Liver (tissue), 9 donors: ENCODE results near the gene NR2C2AP. TPM values are rescaled to one million over a fixed set of nuclear protein-coding genes. Genes with fewer than 3 reads are reported as not detected.

Experiments used
- DNase-seq: peaks from one replicate; pipeline ENCODE4 v3.0.0-alpha.2; 2017; ENCODE audit warnings: low spot score
- H3K27ac ChIP-seq, 2 donors: one replicate each; pipeline ENCODE4 v1.7.0; 2013; ENCODE audit warnings: inconsistent platforms in 2 of 2, low read length in 2 of 2, control low read depth in 1 of 2, low read depth in 1 of 2, mild to moderate bottlenecking in 1 of 2
- H3K27me3 ChIP-seq, 4 donors: one replicate each; pipeline versions ENCODE4 v1.6.1 to v1.7.0; 2013; ENCODE audit warnings: low read length in 3 of 4, inconsistent platforms in 1 of 4, mild to moderate bottlenecking in 1 of 4, moderate library complexity in 1 of 4; ENCODE audit not compliant: control insufficient read depth in 4 of 4, insufficient read depth in 4 of 4
- H3K36me3 ChIP-seq, 4 donors: one replicate each; pipeline versions ENCODE4 v1.6.1 to v1.7.0; 2013; ENCODE audit warnings: low read length in 3 of 4, mild to moderate bottlenecking in 3 of 4, low read depth in 1 of 4, moderate library complexity in 1 of 4; ENCODE audit not compliant: control insufficient read depth in 4 of 4, insufficient read depth in 3 of 4
- H3K4me1 ChIP-seq, 4 donors: one replicate each; pipeline versions ENCODE4 v1.6.1 to v1.7.0; 2013; ENCODE audit warnings: low read length in 3 of 4, mild to moderate bottlenecking in 3 of 4, moderate library complexity in 1 of 4; ENCODE audit not compliant: control insufficient read depth in 4 of 4, insufficient read depth in 4 of 4
- H3K4me3 ChIP-seq, 3 donors: one replicate each; pipeline versions ENCODE4 v1.6.1 to v1.7.0; 2013; ENCODE audit warnings: low read length in 3 of 3, control low read depth in 1 of 3, low read depth in 1 of 3, mild to moderate bottlenecking in 1 of 3
- H3K9ac ChIP-seq, 2 donors: one replicate each; pipeline ENCODE4 v1.7.0; 2013; ENCODE audit warnings: low read length in 2 of 2, mild to moderate bottlenecking in 2 of 2, moderate library complexity in 2 of 2, control low read depth in 1 of 2, low read depth in 1 of 2
- H3K9me3 ChIP-seq, 4 donors: one replicate each; pipeline versions ENCODE4 v1.6.1 to v1.7.0; 2013; ENCODE audit warnings: low read length in 3 of 4; ENCODE audit not compliant: control insufficient read depth in 4 of 4
- ATF3 ChIP-seq: IDR thresholded peaks from 2 replicates; pipeline ENCODE4 v1.6.1; 2016; ENCODE audit warnings: antibody characterized with exemption
- CTCF ChIP-seq: fragments of 150-350 bp; IDR thresholded peaks from 2 replicates; pipeline ENCODE4 v1.5.1; 2017; ENCODE audit warnings: improper control_type of control experiment, low read depth, low read length; ENCODE audit not compliant: missing input control
- EGR1 ChIP-seq, 2 donors: IDR thresholded peaks; 2 replicates each; pipeline ENCODE4 v1.6.1; 2016 to 2018; ENCODE audit warnings: antibody characterized with exemption in 2 of 2, low read depth in 2 of 2
- FOXA1 ChIP-seq: IDR thresholded peaks from 2 replicates; pipeline ENCODE4 v1.6.1; 2016; ENCODE audit warnings: antibody characterized with exemption
- FOXA2 ChIP-seq: IDR thresholded peaks from 2 replicates; pipeline ENCODE4 v1.6.1; 2016; ENCODE audit warnings: antibody characterized with exemption
- GABPA ChIP-seq, 2 donors: IDR thresholded peaks in 1 of 2; conservative IDR thresholded peaks in 1 of 2; 2 replicates each; pipeline ENCODE4 v1.6.1; 2016; ENCODE audit warnings: antibody characterized with exemption in 2 of 2, mild to moderate bottlenecking in 1 of 2, moderate library complexity in 1 of 2
- HNF4G ChIP-seq: IDR thresholded peaks from 2 replicates; pipeline ENCODE4 v1.6.1; 2016; ENCODE audit warnings: antibody characterized with exemption
- JUND ChIP-seq, 2 donors: IDR thresholded peaks; 2 replicates each; pipeline ENCODE4 v1.6.1; 2016; ENCODE audit warnings: antibody characterized with exemption in 2 of 2
- MAX ChIP-seq: IDR thresholded peaks from 2 replicates; pipeline ENCODE4 v1.6.1; 2016; ENCODE audit warnings: antibody characterized with exemption
- NR2F2 ChIP-seq: IDR thresholded peaks from 2 replicates; pipeline ENCODE4 v1.6.1; 2016; ENCODE audit warnings: antibody characterized with exemption
- SP1 ChIP-seq: IDR thresholded peaks from 2 replicates; pipeline ENCODE4 v1.6.1; 2018; ENCODE audit warnings: antibody characterized with exemption, mild to moderate bottlenecking
- TAF1 ChIP-seq: conservative IDR thresholded peaks from 2 replicates; pipeline ENCODE4 v1.6.1; 2016; ENCODE audit warnings: antibody characterized with exemption, mild to moderate bottlenecking
- ZBTB33 ChIP-seq: IDR thresholded peaks from 2 replicates; pipeline ENCODE4 v1.6.1; 2016; ENCODE audit warnings: antibody characterized with exemption
- WGBS: extraction: QIAGEN DNeasy Blood & Tissue Kit; methylation state at CpG from one replicate; pipeline ENCODE4 v1.1.7; 2013; 5-methylcytosine and 5-hydroxymethylcytosine counted together
- polyA plus RNA-seq, 2 donors: library from polyadenylated mRNA; stranded (reverse) in 1 of 2; unstranded in 1 of 2; fragments of 200-250 nt in 1 of 2; fragments of >200 nt in 1 of 2; fragmentation: Nextera tagmentation in 1 of 2; extraction: Ambion mirVana in 1 of 2; gene quantifications; one replicate each; pipeline versions ENCODE4 v1.2.1 to v1.2.3, GENCODE V29; 2013 to 2015
- total RNA-seq, 2 donors: library from RNA; depleted of rRNA; stranded (reverse); fragments of >200 nt; gene quantifications; one replicate each; pipeline ENCODE4 v1.2.3, GENCODE V29; 2014
- TF ChIP-seq, protein P1 (sequence below): IDR thresholded peaks from 2 replicates; pipeline ENCODE4 v1.6.1; 2016; ENCODE audit warnings: antibody characterized with exemption, mild to moderate bottlenecking
- donor health status: healthy.
- donor health status: healthy.
- donor health status: healthy.
- donor health status: healthy.
- donor health status: healthy.

NR2C2AP gene
- total and polyA plus RNA-seq, 4 donors, result 3.4 to 5.7 (median 4.1) TPM

DNA sequence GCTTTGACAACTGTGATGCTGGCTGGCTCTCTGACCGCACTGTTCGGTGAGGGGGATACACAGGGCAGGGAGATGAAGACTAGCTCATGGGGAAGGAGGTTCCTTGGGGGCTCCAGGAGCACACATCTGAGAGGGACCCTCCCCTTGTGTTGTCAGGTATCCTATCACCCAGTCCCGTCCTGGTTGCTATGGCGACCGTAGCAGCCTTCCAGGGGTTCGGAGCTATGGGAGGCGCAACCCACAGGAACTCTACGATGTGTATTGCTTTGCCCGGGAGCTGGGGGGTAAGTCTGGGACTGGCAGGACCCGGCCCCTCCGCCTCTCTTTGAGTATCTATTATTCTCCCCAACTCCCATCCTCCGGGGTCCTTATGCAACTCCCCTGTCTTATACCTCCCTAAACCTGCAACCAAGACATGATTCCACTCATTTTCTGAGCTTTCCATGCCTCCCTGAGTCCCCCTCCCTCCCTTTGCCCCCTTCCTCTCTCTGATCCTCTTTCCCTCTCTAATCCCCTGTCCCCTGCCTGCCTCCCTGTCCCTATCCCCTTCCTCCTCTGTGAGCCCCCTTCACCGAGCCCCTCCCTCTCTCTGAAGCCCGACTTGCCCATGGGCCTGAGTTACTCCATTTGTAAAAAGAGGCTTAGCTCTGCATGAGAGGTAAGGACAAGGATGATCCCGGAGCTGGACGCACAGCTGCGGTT, 21.1 kb upstream of the NR2C2AP start (continued):
- TF ChIP-seq CTCF (no peak), EGR1 (IDR thresholded peaks at IDR 0.05; ENCODE audit: low read depth in 2 of 2) (no peak), HNF4G (no peak), MAX (no peak)

DNA sequence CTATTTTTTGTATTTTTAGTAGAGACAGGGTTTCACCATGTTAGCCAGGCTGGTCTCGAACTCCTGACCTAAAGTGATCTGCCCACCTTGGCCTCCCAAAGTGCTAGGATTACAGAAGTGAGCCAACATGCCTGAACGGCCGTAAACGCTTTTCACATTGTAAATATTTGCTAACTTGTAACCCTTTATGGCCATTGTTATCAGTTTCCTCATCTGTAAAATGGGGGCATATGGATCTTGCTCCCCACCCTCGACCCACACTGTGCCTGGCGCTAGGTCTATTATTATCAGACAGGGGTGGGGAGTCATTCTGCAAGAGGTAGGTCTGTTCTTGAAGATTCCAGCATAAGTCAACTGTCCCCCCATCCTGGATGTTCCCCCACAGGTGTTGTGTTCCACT, 20.4 kb upstream of the NR2C2AP start:
- no peak for TF ChIP-seq NR2F2
- TF ChIP-seq, protein P1, sequence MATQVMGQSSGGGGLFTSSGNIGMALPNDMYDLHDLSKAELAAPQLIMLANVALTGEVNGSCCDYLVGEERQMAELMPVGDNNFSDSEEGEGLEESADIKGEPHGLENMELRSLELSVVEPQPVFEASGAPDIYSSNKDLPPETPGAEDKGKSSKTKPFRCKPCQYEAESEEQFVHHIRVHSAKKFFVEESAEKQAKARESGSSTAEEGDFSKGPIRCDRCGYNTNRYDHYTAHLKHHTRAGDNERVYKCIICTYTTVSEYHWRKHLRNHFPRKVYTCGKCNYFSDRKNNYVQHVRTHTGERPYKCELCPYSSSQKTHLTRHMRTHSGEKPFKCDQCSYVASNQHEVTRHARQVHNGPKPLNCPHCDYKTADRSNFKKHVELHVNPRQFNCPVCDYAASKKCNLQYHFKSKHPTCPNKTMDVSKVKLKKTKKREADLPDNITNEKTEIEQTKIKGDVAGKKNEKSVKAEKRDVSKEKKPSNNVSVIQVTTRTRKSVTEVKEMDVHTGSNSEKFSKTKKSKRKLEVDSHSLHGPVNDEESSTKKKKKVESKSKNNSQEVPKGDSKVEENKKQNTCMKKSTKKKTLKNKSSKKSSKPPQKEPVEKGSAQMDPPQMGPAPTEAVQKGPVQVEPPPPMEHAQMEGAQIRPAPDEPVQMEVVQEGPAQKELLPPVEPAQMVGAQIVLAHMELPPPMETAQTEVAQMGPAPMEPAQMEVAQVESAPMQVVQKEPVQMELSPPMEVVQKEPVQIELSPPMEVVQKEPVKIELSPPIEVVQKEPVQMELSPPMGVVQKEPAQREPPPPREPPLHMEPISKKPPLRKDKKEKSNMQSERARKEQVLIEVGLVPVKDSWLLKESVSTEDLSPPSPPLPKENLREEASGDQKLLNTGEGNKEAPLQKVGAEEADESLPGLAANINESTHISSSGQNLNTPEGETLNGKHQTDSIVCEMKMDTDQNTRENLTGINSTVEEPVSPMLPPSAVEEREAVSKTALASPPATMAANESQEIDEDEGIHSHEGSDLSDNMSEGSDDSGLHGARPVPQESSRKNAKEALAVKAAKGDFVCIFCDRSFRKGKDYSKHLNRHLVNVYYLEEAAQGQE, result no peak
- TF ChIP-seq ZBTB33, result no peak
- TF ChIP-seq JUND (IDR thresholded peaks at IDR 0.05), result no peak
- TF ChIP-seq SP1, result no peak
- TF ChIP-seq ATF3, result no peak
- no peak for TF ChIP-seq HNF4G
- no peak for TF ChIP-seq GABPA (IDR thresholded peaks at IDR 0.05 in 1 of 2, conservative IDR thresholded peaks at IDR 0.05 in 1 of 2)
- no peak for TF ChIP-seq TAF1
- no peak for TF ChIP-seq CTCF
- TF ChIP-seq FOXA1, result no peak
- TF ChIP-seq FOXA2, result no peak
- H3K27me3 ChIP-seq, result peaks cover 0 to 5% (median 0%) of the 10 kb centered on the region in 4 donors
- H3K9me3 ChIP-seq, result no peaks in the 10 kb centered on the region
- no peak overlapping the region for H3K4me3 ChIP-seq
- no peak overlapping the region for H3K9ac ChIP-seq
- WGBS, result 55% methylated on average over 6 of the region's 6 CpGs
- H3K4me1 ChIP-seq, result peaks cover 5 to 19% (median 12%) of the 10 kb centered on the region in 4 donors
- no peak for DNase-seq
- no peak overlapping the region for H3K27ac ChIP-seq
- H3K36me3 ChIP-seq, result no peaks in the 10 kb centered on the region
